Thyroid gland (tissue), 4 donors: ENCODE measurements around the gene IKZF1.

Experiments
- CTCF ChIP-seq, 6 experiments: fragments of 200-600 bp in 3 of 6; fragments of 450-650 bp in 3 of 6; sonication (generic) in 3 of 6; IDR thresholded peaks; one replicate each; pipeline ENCODE4 v1.5.1; 2016 to 2019; ENCODE audit warnings: antibody characterized with exemption in 6 of 6, mild to moderate bottlenecking in 2 of 6, inconsistent platforms in 1 of 6, moderate library complexity in 1 of 6
- POLR2A ChIP-seq, 2 donors: fragments of 450-650 bp; IDR thresholded peaks; one replicate each; pipeline ENCODE4 v1.6.1; 2017; ENCODE audit warnings: antibody characterized with exemption in 2 of 2, mild to moderate bottlenecking in 2 of 2, moderate library complexity in 1 of 2

GRCh38 chr7:50265968-50266634 lies 38.4 kb upstream of the IKZF1 start:
- TF ChIP-seq CTCF (IDR thresholded peaks at IDR 0.05) (no peak), POLR2A (IDR thresholded peaks at IDR 0.05) (no peak)
